ENCODE results near the gene PLEKHG3. TPM values are rescaled to one million over a fixed set of nuclear protein-coding genes. Genes with fewer than 3 reads are reported as not detected.
A peak's percentile ranks its signal among the peaks of the same experiment; 100 is the strongest.

The PLEKHG3 gene
- total RNA-seq, 5 donors from 2014 or later (not counting 1 experiment from before 2014, with no cell fraction given) = 12.4 to 58.2 (median 27.3) TPM

DNA sequence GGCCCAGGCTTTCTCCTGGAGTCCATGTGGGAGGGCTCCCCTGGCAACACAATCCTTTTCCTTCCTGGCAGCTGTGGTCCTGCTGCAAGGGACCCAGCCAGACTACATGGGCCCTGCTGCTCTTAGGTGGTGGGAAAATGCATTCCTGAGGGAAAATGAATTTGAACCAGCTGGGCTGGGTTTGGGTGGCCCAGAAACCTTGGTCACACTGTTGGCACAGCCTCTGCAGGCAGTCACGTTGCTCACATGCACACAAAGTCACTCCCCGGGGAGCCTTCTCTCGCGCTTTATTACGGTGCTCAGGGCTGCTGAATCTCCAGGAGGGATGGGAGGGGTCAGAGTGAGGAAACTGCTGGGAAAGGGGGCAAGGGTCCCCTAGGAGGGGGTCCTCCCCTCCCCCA is 17.2 kb downstream of the PLEKHG3 start:
- Mint-ChIP-seq H3K9me3 (no peaks in the 10 kb centered on the region), H3K4me3 (peak overlapping the region in 1 of 3 donors; percentile 68), H3K27me3 (no peaks in the 10 kb centered on the region), H3K4me1 (peaks cover 73 to 100% (median 89%) of the 10 kb centered on the region in 3 donors), H3K36me3 (no peaks in the 10 kb centered on the region), H3K27ac (peak overlapping the region; percentile 94 to 96)
- no peaks in the 10 kb centered on the region for H3K9me3 ChIP-seq
- ATAC-seq (replicated peaks in 1 of 4) (no peak), DNase-seq (no peak)
- H3K27ac ChIP-seq (ENCODE audit: low read length) = peak overlapping the region; percentile 77
- ChIA-PET CTCF (interaction anchor here in 1 of 2 donors (1.6 kb wide), 1 partner anchor 17 kb away, joined by 5 read pairs; the partner anchor contains the start of gene PLEKHG3), POLR2A (interaction anchor here in 1 of 2 donors (0.6 kb wide), 1 partner anchor 13 kb away, joined by 3 read pairs; no protein-coding TSS in a partner anchor)
- 23% methylated on average over 2 of the region's 5 CpGs for WGBS (ENCODE audit: insufficient coverage)
- no peaks in the 10 kb centered on the region for H3K36me3 ChIP-seq (ENCODE audit: control insufficient read depth in 2 of 2, extremely low read depth in 1 of 2, insufficient read depth in 1 of 2, low read length in 1 of 2)
- no peak overlapping the region for H3K4me3 ChIP-seq (ENCODE audit: control insufficient read depth in 1 of 2, extremely low read depth in 1 of 2, low read length in 1 of 2)
- H3K4me1 ChIP-seq (ENCODE audit: control insufficient read depth in 1 of 2, extremely low read depth in 1 of 2, insufficient read depth in 2 of 2, low read length in 2 of 2) = peaks cover 29 to 98% of the 10 kb centered on the region in 2 experiments
- H3K27me3 ChIP-seq (replicated peaks in 1 of 2; ENCODE audit: control insufficient read depth in 2 of 2, extremely low read depth in 1 of 2, insufficient read depth in 2 of 2, low read length in 1 of 2) = no peaks in the 10 kb centered on the region

- no peaks in the 10 kb centered on the region for H3K27me3 Mint-ChIP-seq
- WGBS (ENCODE audit: insufficient coverage) = 92% methylated on average over 4 of the region's 9 CpGs
- Histone ChIP-seq H3K27ac (ENCODE audit: low read length) (peak overlapping the region; percentile 77), H3K4me1 (ENCODE audit: control insufficient read depth in 1 of 2, extremely low read depth in 1 of 2, insufficient read depth in 2 of 2, low read length in 2 of 2) (peaks cover 28 to 98% of the 10 kb centered on the region in 2 experiments), H3K4me3 (ENCODE audit: control insufficient read depth in 1 of 2, extremely low read depth in 1 of 2, low read length in 1 of 2) (no peak overlapping the region), H3K36me3 (ENCODE audit: control insufficient read depth in 2 of 2, extremely low read depth in 1 of 2, insufficient read depth in 1 of 2, low read length in 1 of 2) (no peaks in the 10 kb centered on the region), H3K9me3 (no peaks in the 10 kb centered on the region), H3K27me3 (replicated peaks in 1 of 2; ENCODE audit: control insufficient read depth in 2 of 2, extremely low read depth in 1 of 2, insufficient read depth in 2 of 2, low read length in 1 of 2) (no peaks in the 10 kb centered on the region)
- H3K27ac Mint-ChIP-seq = peak overlapping the region; percentile 94 to 96
- ATAC-seq (replicated peaks in 1 of 4) (no peak), DNase-seq (no peak)
- H3K4me3 Mint-ChIP-seq = peak overlapping the region in 1 of 3 donors; percentile 68
- H3K4me1 Mint-ChIP-seq = peaks cover 68 to 100% (median 90%) of the 10 kb centered on the region in 3 donors
- H3K36me3 Mint-ChIP-seq = no peaks in the 10 kb centered on the region
- H3K9me3 Mint-ChIP-seq = no peaks in the 10 kb centered on the region
- CTCF ChIA-PET = interaction anchor here in 1 of 2 donors (1.6 kb wide), 1 partner anchor 17 kb away, joined by 5 read pairs; the partner anchor contains the start of gene PLEKHG3
- POLR2A ChIA-PET = no interaction called here
Measured at GRCh38 chr14:64721899-64722298, 17.7 kb downstream of the PLEKHG3 start.

- H3K4me3 Mint-ChIP-seq = peak overlapping the region; percentile 21 to 68 (median 54)
- no peaks in the 10 kb centered on the region for H3K36me3 ChIP-seq (ENCODE audit: control insufficient read depth in 2 of 2, extremely low read depth in 1 of 2, insufficient read depth in 1 of 2, low read length in 1 of 2)
- 67% methylated on average over 2 of the region's 5 CpGs for WGBS (ENCODE audit: insufficient coverage)
- peak; percentile 81 to 91 (median 86) for ATAC-seq (replicated peaks in 1 of 4)
- peak in 20 of 35 experiments; percentile 9 to 57 (median 26) for DNase-seq
- POLR2A ChIA-PET = interaction anchor here in 1 of 2 donors (0.6 kb wide), 2 partner anchors 17 to 39 kb away, joined by 3 read pairs; no protein-coding TSS in a partner anchor
- H3K4me1 ChIP-seq (ENCODE audit: control insufficient read depth in 1 of 2, extremely low read depth in 1 of 2, insufficient read depth in 2 of 2, low read length in 2 of 2) = peaks cover 27 to 98% of the 10 kb centered on the region in 2 experiments
- peaks cover 59 to 100% (median 89%) of the 10 kb centered on the region in 3 donors for H3K4me1 Mint-ChIP-seq
- H3K27ac ChIP-seq (ENCODE audit: low read length) = peak overlapping the region; percentile 77
- H3K4me3 ChIP-seq (ENCODE audit: control insufficient read depth in 1 of 2, extremely low read depth in 1 of 2, low read length in 1 of 2) = no peak overlapping the region
- no peaks in the 10 kb centered on the region for H3K36me3 Mint-ChIP-seq
- CTCF ChIA-PET = interaction anchor here (0.7 kb wide), 2 partner anchors 23 to 192 kb away, joined by 3 to 5 read pairs; no protein-coding TSS in a partner anchor
- no peaks in the 10 kb centered on the region for H3K27me3 ChIP-seq (replicated peaks in 1 of 2; ENCODE audit: control insufficient read depth in 2 of 2, extremely low read depth in 1 of 2, insufficient read depth in 2 of 2, low read length in 1 of 2)
- no peaks in the 10 kb centered on the region for H3K9me3 ChIP-seq
- peak overlapping the region; percentile 94 to 96 for H3K27ac Mint-ChIP-seq
- no peaks in the 10 kb centered on the region for H3K27me3 Mint-ChIP-seq
- no peaks in the 10 kb centered on the region for H3K9me3 Mint-ChIP-seq
Measured at GRCh38 chr14:64722842-64723447, 18.7 kb downstream of the PLEKHG3 start.

GRCh38 chr14:64723691-64724577 is 19.7 kb downstream of the PLEKHG3 start:
- Mint-ChIP-seq H3K27me3 (no peaks in the 10 kb centered on the region), H3K36me3 (no peaks in the 10 kb centered on the region), H3K9me3 (no peaks in the 10 kb centered on the region), H3K4me3 (peak overlapping the region; percentile 46 to 68 (median 55)), H3K27ac (peak overlapping the region; percentile 94 to 96), H3K4me1 (peaks cover 54 to 100% (median 89%) of the 10 kb centered on the region in 3 donors)
- WGBS (ENCODE audit: insufficient coverage) = 75% methylated on average over 10 of the region's 15 CpGs
- POLR2A ChIA-PET = interaction anchor here in 1 of 2 donors (0.6 kb wide), 1 partner anchor 18 kb away, joined by 3 read pairs; no protein-coding TSS in a partner anchor
- no peaks in the 10 kb centered on the region for H3K9me3 ChIP-seq
- ATAC-seq (replicated peaks in 1 of 4) = peak in 2 of 4 experiments; percentile 55 to 66
- peak overlapping the region; percentile 77 for H3K27ac ChIP-seq (ENCODE audit: low read length)
- H3K4me3 ChIP-seq (ENCODE audit: control insufficient read depth in 1 of 2, extremely low read depth in 1 of 2, low read length in 1 of 2) = peak overlapping the region in 1 of 2 donors; percentile 15
- H3K36me3 ChIP-seq (ENCODE audit: control insufficient read depth in 2 of 2, extremely low read depth in 1 of 2, insufficient read depth in 1 of 2, low read length in 1 of 2) = peaks cover 0 to 8% of the 10 kb centered on the region in 2 donors
- H3K27me3 ChIP-seq (replicated peaks in 1 of 2; ENCODE audit: control insufficient read depth in 2 of 2, extremely low read depth in 1 of 2, insufficient read depth in 2 of 2, low read length in 1 of 2) = no peaks in the 10 kb centered on the region
- H3K4me1 ChIP-seq (ENCODE audit: control insufficient read depth in 1 of 2, extremely low read depth in 1 of 2, insufficient read depth in 2 of 2, low read length in 2 of 2) = peaks cover 27 to 98% of the 10 kb centered on the region in 2 experiments
- CTCF ChIA-PET = interaction anchor here (0.6 to 0.7 kb wide), 3 partner anchors 24 to 414 kb away, joined by 3 to 5 read pairs (median 5); no protein-coding TSS in a partner anchor
- peak in 11 of 35 experiments; percentile 12 to 66 (median 33) for DNase-seq

DNA sequence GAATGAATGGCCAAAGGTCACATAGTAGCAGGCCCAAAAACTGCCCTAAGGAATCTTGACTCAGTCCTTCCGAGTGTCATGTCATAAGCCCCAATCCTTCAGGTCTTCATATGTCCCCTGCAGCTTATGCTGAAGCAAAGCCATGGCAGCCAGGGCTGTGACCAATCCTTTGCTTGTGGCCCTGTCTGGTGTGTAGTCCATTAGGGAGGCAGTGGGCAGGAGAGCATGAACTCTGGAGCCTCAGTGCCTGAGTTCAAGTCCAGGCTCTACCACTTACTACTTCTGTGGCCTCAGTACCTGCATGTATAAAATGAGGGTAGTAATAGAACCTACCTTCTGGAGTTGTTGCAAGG is 20.3 kb downstream of the PLEKHG3 start:
- Histone ChIP-seq H3K4me1 (ENCODE audit: control insufficient read depth in 1 of 2, extremely low read depth in 1 of 2, insufficient read depth in 2 of 2, low read length in 2 of 2) (peaks cover 29 to 99% of the 10 kb centered on the region in 2 experiments), H3K27ac (ENCODE audit: low read length) (peak overlapping the region; percentile 77), H3K36me3 (ENCODE audit: control insufficient read depth in 2 of 2, extremely low read depth in 1 of 2, insufficient read depth in 1 of 2, low read length in 1 of 2) (peaks cover 0 to 10% of the 10 kb centered on the region in 2 donors), H3K9me3 (no peaks in the 10 kb centered on the region), H3K4me3 (ENCODE audit: control insufficient read depth in 1 of 2, extremely low read depth in 1 of 2, low read length in 1 of 2) (no peak overlapping the region), H3K27me3 (replicated peaks in 1 of 2; ENCODE audit: control insufficient read depth in 2 of 2, extremely low read depth in 1 of 2, insufficient read depth in 2 of 2, low read length in 1 of 2) (no peaks in the 10 kb centered on the region)
- ChIA-PET CTCF (interaction anchor here (0.6 to 1.1 kb wide), 2 partner anchors 31 to 415 kb away, joined by 4 to 5 read pairs; no protein-coding TSS in a partner anchor), POLR2A (no interaction called here)
- Mint-ChIP-seq H3K9me3 (no peaks in the 10 kb centered on the region), H3K4me1 (peaks cover 58 to 100% (median 93%) of the 10 kb centered on the region in 3 donors), H3K4me3 (peak overlapping the region; percentile 46 to 68 (median 55)), H3K36me3 (no peaks in the 10 kb centered on the region), H3K27ac (peak overlapping the region; percentile 94 to 96), H3K27me3 (no peaks in the 10 kb centered on the region)
- WGBS (ENCODE audit: insufficient coverage) = 100% methylated on average over 1 of the region's 1 CpG
- DNase-seq (no peak), ATAC-seq (replicated peaks in 1 of 4) (no peak)
